Esophagus squamous epithelium (tissue), 4 donors: ENCODE data around the gene XCL1.

Experiments used
- POLR2A ChIP-seq, 4 donors: fragments of 450-650 bp; IDR thresholded peaks; one replicate each; pipeline ENCODE4 v1.6.1; 2017; ENCODE audit warnings: antibody characterized with exemption in 4 of 4, mild to moderate bottlenecking in 4 of 4, moderate library complexity in 3 of 4
- TF ChIP-seq, protein P1 (sequence below), 6 experiments: fragments of 450-650 bp in 4 of 6; fragments of 200-600 bp in 2 of 6; sonication (generic) in 2 of 6; IDR thresholded peaks; one replicate each; pipeline ENCODE4 v1.5.1; 2016 to 2019; ENCODE audit warnings: antibody characterized with exemption in 6 of 6, mild to moderate bottlenecking in 4 of 6, moderate library complexity in 4 of 6

DNA sequence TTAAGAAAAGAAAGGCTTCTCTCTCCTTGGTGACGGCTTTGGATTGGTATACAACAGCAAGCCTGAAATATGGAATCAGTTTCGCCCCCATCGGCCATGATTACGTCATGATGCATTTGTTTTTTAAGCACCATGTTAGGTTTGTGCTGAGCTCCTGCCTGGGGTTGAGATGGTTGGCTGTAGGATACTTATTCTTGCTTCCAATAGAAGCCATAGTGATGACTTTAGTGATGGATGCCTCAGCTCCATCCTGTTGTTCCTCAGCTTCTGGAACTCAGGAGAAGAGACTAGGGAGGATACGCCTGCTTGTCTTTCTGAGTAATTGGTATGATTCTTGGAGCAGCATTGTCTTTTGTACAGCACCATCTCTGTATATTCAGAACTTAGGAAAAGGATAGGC, 14.7 kb downstream of the XCL1 start:
- TF ChIP-seq, protein P1, sequence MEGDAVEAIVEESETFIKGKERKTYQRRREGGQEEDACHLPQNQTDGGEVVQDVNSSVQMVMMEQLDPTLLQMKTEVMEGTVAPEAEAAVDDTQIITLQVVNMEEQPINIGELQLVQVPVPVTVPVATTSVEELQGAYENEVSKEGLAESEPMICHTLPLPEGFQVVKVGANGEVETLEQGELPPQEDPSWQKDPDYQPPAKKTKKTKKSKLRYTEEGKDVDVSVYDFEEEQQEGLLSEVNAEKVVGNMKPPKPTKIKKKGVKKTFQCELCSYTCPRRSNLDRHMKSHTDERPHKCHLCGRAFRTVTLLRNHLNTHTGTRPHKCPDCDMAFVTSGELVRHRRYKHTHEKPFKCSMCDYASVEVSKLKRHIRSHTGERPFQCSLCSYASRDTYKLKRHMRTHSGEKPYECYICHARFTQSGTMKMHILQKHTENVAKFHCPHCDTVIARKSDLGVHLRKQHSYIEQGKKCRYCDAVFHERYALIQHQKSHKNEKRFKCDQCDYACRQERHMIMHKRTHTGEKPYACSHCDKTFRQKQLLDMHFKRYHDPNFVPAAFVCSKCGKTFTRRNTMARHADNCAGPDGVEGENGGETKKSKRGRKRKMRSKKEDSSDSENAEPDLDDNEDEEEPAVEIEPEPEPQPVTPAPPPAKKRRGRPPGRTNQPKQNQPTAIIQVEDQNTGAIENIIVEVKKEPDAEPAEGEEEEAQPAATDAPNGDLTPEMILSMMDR (IDR thresholded peaks at IDR 0.05): no peak
- TF ChIP-seq POLR2A (IDR thresholded peaks at IDR 0.05): no peak
